HCT116 (cell line): ENCODE data around the gene MAGEA6. TPM values are rescaled to one million over a fixed set of nuclear protein-coding genes. Genes with fewer than 3 reads are reported as not detected.
"Not testable (repeated sequence)": the region's sequence is repeated elsewhere in the genome, so short reads cannot be mapped to it uniquely, and the experiment has no call there.

Experiments
- ATAC-seq: fragments of 200-7000 bp; cut with Tn5 transposase; 2 replicates; pipeline ENCODE4 v1.9.1; 2020; ENCODE audit warnings: mild to moderate bottlenecking, moderate library complexity
- Bru-seq: library from RNA; stranded (reverse); fragments of 400-500 nt; gene quantifications from one replicate; lab custom pipeline; 2021; lab: Mats Ljungman, UMichigan
- BruChase-seq, 2 experiments: library from RNA; stranded (reverse); fragments of 400-500 nt; gene quantifications; one replicate each; lab custom pipeline; 2021; lab: Mats Ljungman, UMichigan
- BruUV-seq: library from RNA; stranded (reverse); fragments of 400-500 nt; replicated peaks from 2 replicates; lab custom pipeline; 2021; lab: Mats Ljungman, UMichigan
- CTCF ChIA-PET: fragments of 300-600 bp; sonication (Branson Sonifier 250); formaldehyde crosslinking; loops from one replicate; lab custom pipeline; 2021; ENCODE audit warnings: antibody characterized with exemption; lab: Charles Lee
- POLR2A ChIA-PET: fragments of 300-600, 350-600 bp; sonication (Branson Sonifier 250); formaldehyde crosslinking; loops from one replicate; lab custom pipeline; 2021; ENCODE audit warnings: antibody characterized with exemption; lab: Charles Lee
- RAD21 ChIA-PET, 2 experiments: fragments of 300-600 bp; sonication (Branson Sonifier 250); formaldehyde crosslinking; loops; one replicate each; lab custom pipeline; 2023; ENCODE audit warnings: low total read pairs in 2 of 2; ENCODE audit not compliant: uncharacterized antibody in 2 of 2, unreplicated experiment in 2 of 2, low non-redundant PET in 1 of 2; lab: Charles Lee
- DNase-seq: peaks from one replicate; pipeline ENCODE4 v3.0.0-alpha.2; 2010; ENCODE audit warnings: low read depth, low spot score
- H2AFZ ChIP-seq: fragments of 200-600 bp; shearing (Covaris generic), sonication (generic); 2 replicates; pipeline ENCODE4 v1.6.1; 2017; ENCODE audit warnings: low read depth, mixed run types, mixed read lengths, antibody characterized with exemption, low read length; ENCODE audit not compliant: poor library complexity, severe bottlenecking
- H3K27ac ChIP-seq: 2 replicates; pipeline ENCODE4 v1.5.1; 2012; ENCODE audit warnings: low read depth, low read length
- H3K27me3 ChIP-seq: fragments of 200-600 bp; sonication (generic); 2 replicates; pipeline ENCODE4 v1.6.1; 2016; ENCODE audit warnings: mixed run types, low read length, mixed read lengths; ENCODE audit not compliant: insufficient read depth
- H3K36me3 ChIP-seq, 2 experiments: fragments of 200-500 bp in 1 of 2; fragments of 200-600 bp in 1 of 2; sonication (Bioruptor generic) in 1 of 2; sonication (generic) in 1 of 2; 2 replicates each; pipeline versions ENCODE4 v1.5.1 to v1.6.1; 2014 to 2016; ENCODE audit warnings: low read length in 2 of 2, inconsistent platforms in 1 of 2, mixed read lengths in 1 of 2, mixed run types in 1 of 2; ENCODE audit not compliant: insufficient read depth in 2 of 2, control insufficient read depth in 1 of 2
- H3K4me1 ChIP-seq, 2 experiments: fragments of 200-600 bp in 1 of 2; sonication (generic) in 1 of 2; 2 replicates each; pipeline versions ENCODE4 v1.5.1 to v1.6.1; 2012 to 2017; ENCODE audit warnings: low read length in 2 of 2, inconsistent platforms in 1 of 2, mild to moderate bottlenecking in 1 of 2, mixed read lengths in 1 of 2, mixed run types in 1 of 2, moderate library complexity in 1 of 2; ENCODE audit not compliant: insufficient read depth in 2 of 2, control insufficient read depth in 1 of 2
- H3K4me2 ChIP-seq: fragments of 200-600 bp; sonication (generic); 2 replicates; pipeline ENCODE4 v1.6.1; 2017; ENCODE audit warnings: mixed run types, low read length, mixed read lengths
- H3K4me3 ChIP-seq, 2 experiments: fragments of 200-600 bp in 1 of 2; sonication (generic) in 1 of 2; replicated peaks in 1 of 2; 2 replicates each; pipeline ENCODE4 v1.5.1; 2011 to 2016; ENCODE audit warnings: low read length in 2 of 2, control low read depth in 1 of 2, low read depth in 1 of 2, mild to moderate bottlenecking in 1 of 2, mixed read lengths in 1 of 2, mixed run types in 1 of 2
- H3K79me2 ChIP-seq: fragments of 200-600 bp; sonication (generic); 2 replicates; pipeline ENCODE4 v1.6.1; 2017; ENCODE audit warnings: mild to moderate bottlenecking, mixed run types, low read length, moderate library complexity, mixed read lengths; ENCODE audit not compliant: insufficient read depth
- H3K9ac ChIP-seq: fragments of 200-600 bp; sonication (generic); 2 replicates; pipeline ENCODE4 v1.6.1; 2016; ENCODE audit warnings: low read length, mixed read lengths
- H3K9me2 ChIP-seq: fragments of 200-600 bp; sonication (generic), shearing (Covaris generic); 2 replicates; pipeline ENCODE4 v1.6.1; 2017; ENCODE audit warnings: mixed run types, mild to moderate bottlenecking, moderate library complexity; ENCODE audit not compliant: insufficient read depth
- H3K9me3 ChIP-seq, 2 experiments: fragments of 200-500 bp in 1 of 2; fragments of 200-600 bp in 1 of 2; sonication (Bioruptor generic) in 1 of 2; sonication (generic) in 1 of 2; 2 replicates each; pipeline ENCODE4 v1.6.1; 2014 to 2017; ENCODE audit warnings: low read length in 2 of 2, mixed read lengths in 2 of 2, inconsistent platforms in 1 of 2, low read depth in 1 of 2, mild to moderate bottlenecking in 1 of 2, mixed run types in 1 of 2, moderate library complexity in 1 of 2; ENCODE audit not compliant: control insufficient read depth in 1 of 2, insufficient read depth in 1 of 2
- H4K20me1 ChIP-seq: fragments of 200-600 bp; sonication (generic), shearing (Covaris generic); 2 replicates; pipeline ENCODE4 v1.6.1; 2017; ENCODE audit warnings: mixed run types, mild to moderate bottlenecking, moderate library complexity; ENCODE audit not compliant: insufficient read depth
- EGR1 ChIP-seq: IDR thresholded peaks from 2 replicates; pipeline ENCODE4 v1.6.1; 2012; ENCODE audit warnings: low read depth
- ELF1 ChIP-seq: IDR thresholded peaks from 2 replicates; pipeline ENCODE4 v1.6.1; 2012; ENCODE audit warnings: low read depth, borderline replicate concordance
- EZH2 ChIP-seq: fragments of 200-600 bp; sonication (generic); IDR thresholded peaks from 2 replicates; pipeline ENCODE4 v1.6.1; 2017; ENCODE audit warnings: antibody characterized with exemption, mixed run types
- POLR2A ChIP-seq: IDR thresholded peaks from 2 replicates; pipeline ENCODE4 v1.7.0; 2011; ENCODE audit warnings: borderline replicate concordance; ENCODE audit not compliant: insufficient read depth, insufficient read length; ENCODE audit errors: extremely low read depth
- RAD21 ChIP-seq: IDR thresholded peaks from 2 replicates; pipeline ENCODE4 v1.6.1; 2012; ENCODE audit warnings: low read depth, mild to moderate bottlenecking
- SIN3A ChIP-seq: IDR thresholded peaks from 2 replicates; pipeline ENCODE4 v1.6.1; 2012; ENCODE audit warnings: low read depth
- SP1 ChIP-seq: IDR thresholded peaks from 2 replicates; pipeline ENCODE4 v1.6.1; 2012; ENCODE audit warnings: low read depth
- SRF ChIP-seq: IDR thresholded peaks from 2 replicates; pipeline ENCODE4 v1.6.1; 2012; ENCODE audit warnings: low read depth
- TCF7L2 ChIP-seq: IDR thresholded peaks from 2 replicates; pipeline ENCODE4 v1.7.0; 2011; ENCODE audit warnings: borderline replicate concordance, inconsistent platforms; ENCODE audit not compliant: insufficient read depth, insufficient read length; ENCODE audit errors: extremely low read depth
- YY1 ChIP-seq: IDR thresholded peaks from 2 replicates; pipeline ENCODE4 v1.6.1; 2011; ENCODE audit warnings: low read length, low read depth, moderate library complexity, mild to moderate bottlenecking; ENCODE audit not compliant: insufficient replicate concordance; ENCODE audit errors: extremely low read depth
- ZBTB33 ChIP-seq: IDR thresholded peaks from 2 replicates; pipeline ENCODE4 v1.6.1; 2011; ENCODE audit warnings: mild to moderate bottlenecking, low read length, moderate library complexity; ENCODE audit not compliant: insufficient replicate concordance; ENCODE audit errors: extremely low read depth
- ZFX ChIP-seq: fragments of 450-650 bp; IDR thresholded peaks from 2 replicates; pipeline ENCODE4 v1.6.1; 2017
- ZNF274 ChIP-seq: fragments of 200-500 bp; sonication (Bioruptor generic); IDR thresholded peaks from 2 replicates; pipeline ENCODE4 v1.6.1; 2014; ENCODE audit warnings: mild to moderate bottlenecking, low read depth, low read length, inconsistent platforms
- intact Hi-C: fragments of 100-400 bp; cut with micrococcal nuclease; formaldehyde crosslinking; loops from 2 replicates; pipeline ENCODE4 v1.10.0; 2022
- long read RNA-seq: library from polyadenylated mRNA; unstranded; transcript quantifications from one replicate; pipeline ENCODE4 v2.0.0, GENCODE V29; 2021; ENCODE audit not compliant: unreplicated experiment
- polyA plus RNA-seq: library from polyadenylated mRNA; unstranded; fragments of >200 nt; gene quantifications from 2 replicates; pipeline ENCODE4 v1.2.1, GENCODE V29; 2012; ENCODE audit warnings: missing spikeins
- total RNA-seq: library from RNA; stranded (reverse); gene quantifications from one replicate; pipeline ENCODE4 v1.2.1, GENCODE V29; 2021; ENCODE audit not compliant: unreplicated experiment

Gene MAGEA6
- total RNA-seq = 0.57 TPM
- polyA plus RNA-seq = 0.31 and 0.57 TPM in 2 replicates
- Bru-seq, nascent RNA = percentile 20 among the genes with signal in this experiment
- BruChase-seq, experiment 1, labeled RNA remaining after a 6-hour chase = percentile 35 among the genes with signal in this experiment
- BruChase-seq, experiment 2, labeled RNA remaining after a 2-hour chase = percentile 17 among the genes with signal in this experiment
- long read RNA-seq, partial matches to known transcripts = 0 of 1 reads
- long read RNA-seq, other reads (novel, unspliced or antisense) = 1 of 1 reads

- BruUV-seq, POLR2A ChIA-PET, H3K27ac ChIP-seq, H3K9me3 ChIP-seq, H3K9ac ChIP-seq, H3K79me2 ChIP-seq, H3K4me3 ChIP-seq, H2AFZ ChIP-seq, H3K4me2 ChIP-seq, CTCF ChIA-PET, intact Hi-C loops, H4K20me1 ChIP-seq, H3K4me1 ChIP-seq, H3K9me2 ChIP-seq, DNase-seq, H3K36me3 ChIP-seq, RAD21 ChIA-PET, H3K27me3 ChIP-seq: not testable (repeated sequence)
- ATAC-seq = peak; percentile 94
Observed at GRCh38 chrX:152769549-152770289, at the start of gene MAGEA6. MAGEA6 (minus strand) TSS chrX:152769689; CDS start chrX:152767650, 2,039 bp downstream.

- no peak overlapping the region for H3K4me2 ChIP-seq
- TF ChIP-seq EZH2 (no peak), YY1 (no peak), TCF7L2 (no peak), RAD21 (no peak), ZNF274 (no peak), ZFX (no peak), EGR1 (no peak), POLR2A (no peak), SRF (no peak), SP1 (no peak), ELF1 (no peak), SIN3A (no peak), ZBTB33 (no peak)
- TF ChIP-seq, all 23 proteins: peak for 0
- ChIA-PET POLR2A (no interaction called here), RAD21 (no interaction called here), CTCF (no interaction called here)
- no peak overlapping the region for H3K4me3 ChIP-seq
- BruUV-seq = no TSS peak
- H3K27me3 ChIP-seq = no peaks in the 10 kb centered on the region
- DNase-seq (no peak), ATAC-seq (no peak)
- H3K36me3 ChIP-seq = no peaks in the 10 kb centered on the region
- H3K9ac ChIP-seq = no peak overlapping the region
- H3K9me3 ChIP-seq = no peaks in the 10 kb centered on the region
- H3K79me2 ChIP-seq = no peaks in the 10 kb centered on the region
- H3K9me2 ChIP-seq = no peaks in the 10 kb centered on the region
- no peaks in the 10 kb centered on the region for H4K20me1 ChIP-seq
- intact Hi-C loops = no loop called here
- no peak overlapping the region for H3K27ac ChIP-seq
- H2AFZ ChIP-seq = no peak overlapping the region
- H3K4me1 ChIP-seq = no peaks in the 10 kb centered on the region
Observed at GRCh38 chrX:152819266-152819665, 49.8 kb upstream of the MAGEA6 start.
